Naive thymus-derived CD4-positive, alpha-beta T cell (primary cell): ENCODE data around the gene DAW1. TPM values are rescaled to one million over a fixed set of nuclear protein-coding genes. Genes with fewer than 3 reads are reported as not detected.

Source experiments
- ATAC-seq: fragments of 150-1000 bp; cut with Tn5 transposase; 2 replicates; pipeline ENCODE4 v1.10.0; 2021; ENCODE audit warnings: mild to moderate bottlenecking, moderate library complexity
- CTCF ChIA-PET: fragments of 350-600 bp; sonication (Branson Sonifier 250); formaldehyde crosslinking; loops from one replicate; lab custom pipeline; 2021; ENCODE audit warnings: antibody characterized with exemption; lab: Charles Lee
- POLR2A ChIA-PET: fragments of 350-600 bp; sonication (Branson Sonifier 250); formaldehyde crosslinking; loops from one replicate; lab custom pipeline; 2021; ENCODE audit warnings: antibody characterized with exemption, inconsistent platforms; lab: Charles Lee
- DNase-seq, 9 donors: peaks; one replicate each; pipeline versions ENCODE4 v3.0.0 to v3.0.0-alpha.2; 2020 to 2022; ENCODE audit warnings: mixed read lengths in 1 of 9
- H3K27ac ChIP-seq: one replicate; pipeline ENCODE4 v1.7.0; 2013; ENCODE audit warnings: mild to moderate bottlenecking, low read depth, low read length, moderate library complexity
- H3K27me3 ChIP-seq, 2 donors: one replicate each; pipeline ENCODE4 v1.7.0; 2013; ENCODE audit warnings: low read length in 2 of 2, mild to moderate bottlenecking in 2 of 2, moderate library complexity in 2 of 2; ENCODE audit not compliant: control insufficient read depth in 2 of 2, insufficient read depth in 2 of 2
- H3K36me3 ChIP-seq, 3 experiments: 1 replicate in 2 of 3; 2 replicates in 1 of 3; pipeline ENCODE4 v1.7.0; 2013; ENCODE audit warnings: low read length in 3 of 3, mild to moderate bottlenecking in 3 of 3, moderate library complexity in 1 of 3; ENCODE audit not compliant: insufficient read depth in 3 of 3, control insufficient read depth in 2 of 3
- H3K4me1 ChIP-seq, 2 donors: one replicate each; pipeline ENCODE4 v1.7.0; 2013; ENCODE audit warnings: low read length in 2 of 2, mild to moderate bottlenecking in 2 of 2, moderate library complexity in 1 of 2; ENCODE audit not compliant: control insufficient read depth in 2 of 2, insufficient read depth in 2 of 2
- H3K4me3 ChIP-seq: 2 replicates; pipeline ENCODE4 v1.7.0; 2013; ENCODE audit warnings: mild to moderate bottlenecking, low read length
- H3K9me3 ChIP-seq, 3 experiments: 1 replicate in 2 of 3; 2 replicates in 1 of 3; pipeline ENCODE4 v1.7.0; 2013; ENCODE audit warnings: low read length in 3 of 3; ENCODE audit not compliant: control insufficient read depth in 2 of 3
- H3K27ac Mint-ChIP-seq, 9 donors: one replicate each; pipeline ENCODE4 v1.8.0; 2020 to 2022; ENCODE audit warnings: mixed read lengths in 9 of 9, mild to moderate bottlenecking in 8 of 9, moderate library complexity in 5 of 9, inconsistent platforms in 2 of 9
- H3K27me3 Mint-ChIP-seq, 5 donors: one replicate each; pipeline ENCODE4 v1.8.0; 2021 to 2022; ENCODE audit warnings: mixed read lengths in 5 of 5, mild to moderate bottlenecking in 1 of 5
- H3K36me3 Mint-ChIP-seq, 5 donors: one replicate each; pipeline ENCODE4 v1.8.0; 2020 to 2022; ENCODE audit warnings: mixed read lengths in 5 of 5, mild to moderate bottlenecking in 3 of 5, inconsistent platforms in 1 of 5
- H3K4me1 Mint-ChIP-seq, 7 donors: one replicate each; pipeline ENCODE4 v1.8.0; 2020 to 2022; ENCODE audit warnings: mixed read lengths in 7 of 7, mild to moderate bottlenecking in 3 of 7, inconsistent platforms in 1 of 7
- H3K4me3 Mint-ChIP-seq, 10 donors: one replicate each; pipeline ENCODE4 v1.8.0; 2020 to 2022; ENCODE audit warnings: mild to moderate bottlenecking in 10 of 10, mixed read lengths in 10 of 10, moderate library complexity in 6 of 10, inconsistent platforms in 2 of 10
- H3K9me3 Mint-ChIP-seq, 11 donors: one replicate each; pipeline ENCODE4 v1.8.0; 2020 to 2022; ENCODE audit warnings: mixed read lengths in 11 of 11, mild to moderate bottlenecking in 4 of 11, inconsistent platforms in 1 of 11, moderate library complexity in 1 of 11
- intact Hi-C, 2 donors: fragments of 100-400 bp; cut with micrococcal nuclease; formaldehyde crosslinking; loops; one replicate each; pipeline ENCODE4 v1.15.1; 2023
- polyA plus RNA-seq, 2 donors: library from polyadenylated mRNA; unstranded; fragments of 300-500 nt; fragmentation: Illumina TruSeq; gene quantifications; one replicate each; pipeline ENCODE4 v1.2.3, GENCODE V29; 2021
- total RNA-seq, 6 experiments: library from RNA in 5 of 6; stranded (reverse) in 5 of 6; gene quantifications; 1 replicate in 5 of 6; 2 replicates in 1 of 6; pipeline ENCODE4 v1.2.3 and lab custom pipeline; 2021 to 2026

The DAW1 gene
- total and polyA plus RNA-seq, 7 experiments from 2014 or later, result not detected

- Mint-ChIP-seq H3K27me3 (peaks cover 0 to 13% (median 6%) of the 10 kb centered on the region in 5 donors), H3K9me3 (peaks cover 0 to 6% (median 0%) of the 10 kb centered on the region in 11 donors), H3K27ac (no peak overlapping the region), H3K4me1 (no peaks in the 10 kb centered on the region), H3K4me3 (no peak overlapping the region), H3K36me3 (no peaks in the 10 kb centered on the region)
- Histone ChIP-seq H3K27me3 (no peaks in the 10 kb centered on the region), H3K27ac (no peak overlapping the region), H3K4me3 (no peak overlapping the region), H3K9me3 (no peaks in the 10 kb centered on the region), H3K36me3 (no peaks in the 10 kb centered on the region), H3K4me1 (no peaks in the 10 kb centered on the region)
- intact Hi-C loops, result no loop called here
- ChIA-PET POLR2A (no interaction called here), CTCF (no interaction called here)
- no peak for DNase-seq
- ATAC-seq, result no peak
Observed at GRCh38 chr2:227846831-227847230, 24.6 kb upstream of the DAW1 start.

GRCh38 chr2:227848146-227848545 is 23.3 kb upstream of the DAW1 start:
- H3K4me3 ChIP-seq, result no peak overlapping the region
- intact Hi-C loops, result no loop called here
- Mint-ChIP-seq H3K36me3 (no peaks in the 10 kb centered on the region), H3K4me1 (no peaks in the 10 kb centered on the region), H3K27ac (no peak overlapping the region), H3K27me3 (peaks cover 0 to 20% (median 6%) of the 10 kb centered on the region in 5 donors), H3K9me3 (peaks cover 0 to 6% (median 0%) of the 10 kb centered on the region in 11 donors), H3K4me3 (no peak overlapping the region)
- H3K27ac ChIP-seq, result no peak overlapping the region
- ATAC-seq (no peak), DNase-seq (no peak)
- H3K27me3 ChIP-seq, result no peaks in the 10 kb centered on the region
- no peaks in the 10 kb centered on the region for H3K4me1 ChIP-seq
- H3K9me3 ChIP-seq, result no peaks in the 10 kb centered on the region
- CTCF ChIA-PET, result no interaction called here
- POLR2A ChIA-PET, result no interaction called here
- H3K36me3 ChIP-seq, result no peaks in the 10 kb centered on the region

DNA sequence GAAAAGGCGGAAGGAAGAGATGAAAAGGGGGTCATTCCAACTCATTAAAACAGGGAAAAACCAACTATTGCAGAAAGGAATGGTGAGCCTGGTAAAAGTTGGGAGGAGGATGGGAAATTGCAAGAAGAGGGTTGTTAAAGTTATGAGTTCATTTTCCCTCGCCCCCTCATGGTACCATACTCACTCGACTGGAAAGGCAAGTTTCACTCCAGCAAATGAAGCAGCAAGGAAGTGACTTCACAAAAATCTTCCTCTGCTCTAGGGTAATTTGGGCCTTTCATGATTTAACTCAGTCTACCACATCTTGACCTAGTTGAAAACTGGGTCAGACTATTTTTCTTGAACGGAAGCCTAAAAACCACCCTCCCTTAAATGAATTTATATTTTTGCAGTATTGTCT is 22.8 kb upstream of the DAW1 start:
- ATAC-seq, result peak; percentile 58
- no peaks in the 10 kb centered on the region for H3K4me1 Mint-ChIP-seq
- ChIA-PET CTCF (no interaction called here), POLR2A (no interaction called here)
- H3K9me3 Mint-ChIP-seq, result peaks cover 0 to 4% (median 0%) of the 10 kb centered on the region in 11 donors
- no peak overlapping the region for H3K27ac Mint-ChIP-seq
- no peak for DNase-seq
- H3K36me3 Mint-ChIP-seq, result no peaks in the 10 kb centered on the region
- H3K27me3 Mint-ChIP-seq, result peaks cover 0 to 19% (median 6%) of the 10 kb centered on the region in 5 donors
- H3K27ac ChIP-seq, result no peak overlapping the region
- no peaks in the 10 kb centered on the region for H3K36me3 ChIP-seq
- H3K4me3 ChIP-seq, result no peak overlapping the region
- no peaks in the 10 kb centered on the region for H3K27me3 ChIP-seq
- H3K9me3 ChIP-seq, result no peaks in the 10 kb centered on the region
- no peaks in the 10 kb centered on the region for H3K4me1 ChIP-seq
- intact Hi-C loops, result no loop called here
- H3K4me3 Mint-ChIP-seq, result no peak overlapping the region

- Mint-ChIP-seq H3K9me3 (no peaks in the 10 kb centered on the region), H3K36me3 (no peaks in the 10 kb centered on the region), H3K27me3 (peaks cover 0 to 24% (median 6%) of the 10 kb centered on the region in 5 donors), H3K4me3 (no peak overlapping the region), H3K4me1 (no peaks in the 10 kb centered on the region), H3K27ac (no peak overlapping the region)
- CTCF ChIA-PET, result no interaction called here
- H3K4me3 ChIP-seq, result no peak overlapping the region
- H3K36me3 ChIP-seq, result no peaks in the 10 kb centered on the region
- ATAC-seq (no peak), DNase-seq (no peak)
- H3K27me3 ChIP-seq, result no peaks in the 10 kb centered on the region
- intact Hi-C loops, result no loop called here
- POLR2A ChIA-PET, result no interaction called here
- H3K4me1 ChIP-seq, result no peaks in the 10 kb centered on the region
- H3K27ac ChIP-seq, result no peak overlapping the region
- no peaks in the 10 kb centered on the region for H3K9me3 ChIP-seq
Observed at GRCh38 chr2:227849906-227850305, 21.5 kb upstream of the DAW1 start.

DNA sequence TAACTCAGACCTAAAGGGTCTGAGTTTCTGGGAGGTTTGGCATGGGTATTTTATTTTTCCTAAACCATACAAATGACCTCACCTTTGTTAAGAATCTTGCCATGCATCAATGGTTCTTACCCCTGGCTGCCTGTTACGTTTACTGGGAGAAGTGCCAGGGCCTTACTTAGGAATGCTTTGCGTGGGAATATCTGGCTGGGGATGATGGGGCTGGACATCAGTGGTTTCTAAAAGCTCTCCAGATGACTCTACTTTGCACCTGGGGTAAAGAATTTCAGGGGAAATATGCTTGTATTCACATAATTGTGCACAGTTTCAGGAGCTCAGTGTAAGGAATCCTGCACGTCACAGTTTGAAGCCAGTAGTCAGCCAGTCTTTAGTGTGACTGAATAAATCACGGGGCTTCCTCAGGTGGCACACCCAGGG is 18.2 kb upstream of the DAW1 start:
- H3K27ac ChIP-seq, result no peak overlapping the region
- DNase-seq, result no peak
- intact Hi-C loops, result no loop called here
- CTCF ChIA-PET, result no interaction called here
- no peak overlapping the region for H3K27ac Mint-ChIP-seq
- H3K9me3 Mint-ChIP-seq, result peaks cover 0 to 2% (median 0%) of the 10 kb centered on the region in 11 donors
- ATAC-seq, result no peak
- H3K4me1 Mint-ChIP-seq, result no peaks in the 10 kb centered on the region
- H3K27me3 Mint-ChIP-seq, result peaks cover 0 to 25% (median 5%) of the 10 kb centered on the region in 5 donors
- no peaks in the 10 kb centered on the region for H3K36me3 ChIP-seq
- H3K4me1 ChIP-seq, result no peaks in the 10 kb centered on the region
- H3K27me3 ChIP-seq, result no peaks in the 10 kb centered on the region
- H3K9me3 ChIP-seq, result no peaks in the 10 kb centered on the region
- H3K4me3 ChIP-seq, result no peak overlapping the region
- no peaks in the 10 kb centered on the region for H3K36me3 Mint-ChIP-seq
- POLR2A ChIA-PET, result no interaction called here
- no peak overlapping the region for H3K4me3 Mint-ChIP-seq

DNA sequence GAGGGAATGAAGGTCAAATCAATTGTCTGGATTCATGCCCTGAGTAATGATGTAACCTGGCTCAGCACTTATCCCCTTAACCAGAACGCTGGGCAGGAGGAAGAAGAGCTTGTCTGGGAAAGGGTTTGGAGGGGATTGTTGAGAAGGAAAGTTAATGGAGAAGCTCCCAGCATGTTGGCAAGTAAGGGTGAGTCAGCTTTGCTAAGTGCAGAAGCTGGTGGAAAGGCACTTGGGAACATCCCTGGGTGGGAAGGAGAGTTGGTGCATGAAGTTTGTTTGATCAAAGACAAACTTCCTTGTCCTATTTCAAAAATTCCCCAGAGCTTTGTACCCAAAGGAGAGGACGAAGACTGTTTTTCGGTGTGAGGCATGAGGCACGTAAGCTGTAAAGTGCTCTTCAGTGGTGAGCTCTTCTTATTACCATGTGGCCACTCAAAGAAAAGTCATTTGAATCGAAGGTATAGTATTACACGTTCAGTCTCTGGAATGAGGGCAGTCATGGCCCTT is 17.6 kb upstream of the DAW1 start:
- intact Hi-C loops, result no loop called here
- Histone ChIP-seq H3K27me3 (no peaks in the 10 kb centered on the region), H3K4me1 (no peaks in the 10 kb centered on the region), H3K4me3 (no peak overlapping the region), H3K9me3 (no peaks in the 10 kb centered on the region), H3K36me3 (no peaks in the 10 kb centered on the region), H3K27ac (no peak overlapping the region)
- no peaks in the 10 kb centered on the region for H3K36me3 Mint-ChIP-seq
- ChIA-PET CTCF (no interaction called here), POLR2A (no interaction called here)
- H3K4me1 Mint-ChIP-seq, result no peaks in the 10 kb centered on the region
- no peak for ATAC-seq
- H3K4me3 Mint-ChIP-seq, result no peak overlapping the region
- peaks cover 0 to 2% (median 0%) of the 10 kb centered on the region in 11 donors for H3K9me3 Mint-ChIP-seq
- DNase-seq, result no peak
- peaks cover 0 to 25% (median 5%) of the 10 kb centered on the region in 5 donors for H3K27me3 Mint-ChIP-seq
- peak overlapping the region in 1 of 9 donors; percentile 9 for H3K27ac Mint-ChIP-seq

GRCh38 chr2:227855440-227855839 is 16.0 kb upstream of the DAW1 start:
- Mint-ChIP-seq H3K36me3 (no peaks in the 10 kb centered on the region), H3K27me3 (peaks cover 0 to 20% (median 5%) of the 10 kb centered on the region in 5 donors), H3K4me3 (no peak overlapping the region), H3K27ac (no peak overlapping the region), H3K9me3 (peaks cover 0 to 2% (median 0%) of the 10 kb centered on the region in 11 donors), H3K4me1 (no peaks in the 10 kb centered on the region)
- CTCF ChIA-PET, result no interaction called here
- Histone ChIP-seq H3K9me3 (no peaks in the 10 kb centered on the region), H3K4me1 (no peaks in the 10 kb centered on the region), H3K27me3 (no peaks in the 10 kb centered on the region), H3K4me3 (no peak overlapping the region), H3K27ac (no peak overlapping the region), H3K36me3 (no peaks in the 10 kb centered on the region)
- intact Hi-C loops, result no loop called here
- DNase-seq (no peak), ATAC-seq (no peak)
- POLR2A ChIA-PET, result no interaction called here
